ENCODE results near the gene BANK1.

- TF ChIP-seq EZH2 (IDR thresholded peaks at IDR 0.05; ENCODE audit: borderline replicate concordance, insufficient read depth, low read length, poor library complexity, severe bottlenecking) (no peak), CTCF (IDR thresholded peaks at IDR 0.05; ENCODE audit: poor library complexity, severe bottlenecking) (no peak), EP300 (conservative IDR thresholded peaks at IDR 0.05; ENCODE audit: poor library complexity, severe bottlenecking) (no peak), POLR2AphosphoS5 (IDR thresholded peaks at IDR 0.05) (no peak), REST (IDR thresholded peaks at IDR 0.05; ENCODE audit: borderline replicate concordance) (no peak), TAF1 (IDR thresholded peaks at IDR 0.05; ENCODE audit: low read depth) (no peak), SMC3 (conservative IDR thresholded peaks at IDR 0.05; ENCODE audit: poor library complexity) (no peak), RAD21 (conservative IDR thresholded peaks at IDR 0.05) (no peak)
These were observed 72.1 kb downstream of the BANK1 start for GRCh38 chr4:101862595-101862994.
